Measurements from ENCODE around the gene SLC6A19. TPM values are rescaled to one million over a fixed set of nuclear protein-coding genes. Genes with fewer than 3 reads are reported as not detected.

Gene SLC6A19
- total and polyA plus RNA-seq, 10 of the 15 experiments (the other 5 are each of a cell fraction or from before 2014, with no cell fraction given) = 0.01 to 0.03 TPM; not detected in 8

DNA sequence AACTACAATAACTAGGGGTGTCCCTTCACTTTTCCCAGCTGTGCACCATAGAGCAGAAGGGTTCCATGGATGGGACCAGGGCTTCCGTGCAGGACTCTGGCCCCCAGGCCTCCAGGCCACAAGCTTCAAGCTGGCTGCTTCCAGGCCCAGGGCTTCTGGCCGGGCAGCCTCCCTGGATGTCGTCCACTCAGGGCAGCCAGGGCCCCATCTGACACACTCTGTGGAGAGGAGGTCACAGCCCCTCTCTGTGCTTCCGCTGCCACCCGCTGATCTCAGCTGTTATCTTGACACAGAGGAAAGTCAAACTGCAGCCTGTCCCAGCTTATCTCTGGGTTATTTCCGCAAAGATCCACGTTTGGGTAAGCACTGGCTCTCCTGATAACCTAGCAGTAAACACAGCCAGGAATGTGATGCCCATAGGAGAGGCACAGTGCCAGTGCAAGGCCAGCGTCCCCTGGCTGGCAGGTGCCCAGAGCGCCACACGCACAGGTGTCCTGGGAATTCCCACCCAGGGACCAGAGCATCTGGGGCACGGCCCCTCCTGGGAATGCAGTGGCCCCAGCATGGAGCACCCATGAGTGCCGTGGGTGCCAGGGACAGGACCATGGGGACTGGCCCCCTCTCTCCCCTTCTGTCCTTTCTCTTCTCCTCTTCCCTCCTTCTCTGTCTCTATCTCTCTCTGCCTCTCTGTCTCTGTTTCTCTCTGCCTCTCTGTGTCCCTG, 15.6 kb upstream of the SLC6A19 start:
- Histone ChIP-seq H4K20me1 (ENCODE audit: control insufficient read depth, insufficient read depth) (no peaks in the 10 kb centered on the region; the same call in 1 of the 2 replicates), H3K4me1 (ENCODE audit: control insufficient read depth, insufficient read depth, low read length) (no peaks in the 10 kb centered on the region), H3K27me3 (replicated peaks in 1 of 2; ENCODE audit: control insufficient read depth in 2 of 2, insufficient read depth in 2 of 2, low read length in 1 of 2) (no peaks in the 10 kb centered on the region; a peak in 1 of 4 replicates), H3K27ac (ENCODE audit: control insufficient read depth, insufficient read depth) (no peak overlapping the region), H3K36me3 (ENCODE audit: control insufficient read depth in 2 of 2, insufficient read depth in 2 of 2, low read length in 1 of 2) (no peaks in the 10 kb centered on the region), H3K4me2 (ENCODE audit: control insufficient read depth, insufficient read depth) (no peak overlapping the region), H3K9me3 (replicated peaks; ENCODE audit: control insufficient read depth, insufficient read depth, low read length) (no peaks in the 10 kb centered on the region), H3K9ac (ENCODE audit: control insufficient read depth, insufficient read depth, low read length) (no peak overlapping the region), H3K4me3 (no peak overlapping the region), H3K79me2 (ENCODE audit: control insufficient read depth, insufficient read depth, low read length) (no peaks in the 10 kb centered on the region), H2AFZ (ENCODE audit: control insufficient read depth, low read depth, low read length) (no peak overlapping the region)
- no peak for ATAC-seq
- ChIA-PET SMC1A (ENCODE audit: uncharacterized antibody, unreplicated experiment) (interaction anchor here (0.6 kb wide), 1 partner anchor 458 kb away, joined by 3 read pairs; no protein-coding TSS in a partner anchor), POLR2A (no interaction called here), RAD21 (ENCODE audit: unreplicated experiment) (no interaction called here), CTCF (interaction anchor here (0.8 kb wide), 1 partner anchor 12 kb away, joined by 3 read pairs; no protein-coding TSS in a partner anchor)
- no TSS peak for BruUV-seq (replicated peaks)
- in situ Hi-C loops (cut with MboI) = no loop called here
- intact Hi-C loops (cut with micrococcal nuclease; ENCODE audit: unreplicated experiment) = no loop called here
- DNase-seq (ENCODE audit: low read depth, low spot score) = no peak
- 49% methylated on average over 12 of the region's 12 CpGs for WGBS (ENCODE audit: insufficient coverage, insufficient replicate concordance, low lambda C conversion rate, missing lambda C conversion rate)
- no peak for FAIRE-seq
- TF ChIP-seq SUZ12 (IDR thresholded peaks at IDR 0.05; ENCODE audit: unreplicated experiment) (no peak), FOS (IDR thresholded peaks at IDR 0.05; ENCODE audit: borderline replicate concordance, extremely low read depth, insufficient read length) (no peak), ZNF217 (IDR thresholded peaks at IDR 0.05) (no peak), ATF7 (IDR thresholded peaks at IDR 0.05; ENCODE audit: low read depth) (no peak), CHD4 (IDR thresholded peaks at IDR 0.05) (no peak), SMAD5 (IDR thresholded peaks at IDR 0.05; ENCODE audit: low read depth) (no peak), FOXK2 (IDR thresholded peaks at IDR 0.05) (no peak), BCL11A (IDR thresholded peaks at IDR 0.05; ENCODE audit: low read depth, low read length) (no peak), ZZZ3 (IDR thresholded peaks at IDR 0.05; ENCODE audit: control insufficient read depth, insufficient read length, low read depth) (no peak), KAT2A (conservative IDR thresholded peaks at IDR 0.05; ENCODE audit: control insufficient read depth, low read depth, low read length) (no peak), ETV6 (conservative IDR thresholded peaks at IDR 0.05 in 1 of 2, IDR thresholded peaks at IDR 0.05 in 1 of 2; ENCODE audit: borderline replicate concordance in 1 of 2, low read depth in 1 of 2) (no peak)
- TF ChIP-seq, protein P1, sequence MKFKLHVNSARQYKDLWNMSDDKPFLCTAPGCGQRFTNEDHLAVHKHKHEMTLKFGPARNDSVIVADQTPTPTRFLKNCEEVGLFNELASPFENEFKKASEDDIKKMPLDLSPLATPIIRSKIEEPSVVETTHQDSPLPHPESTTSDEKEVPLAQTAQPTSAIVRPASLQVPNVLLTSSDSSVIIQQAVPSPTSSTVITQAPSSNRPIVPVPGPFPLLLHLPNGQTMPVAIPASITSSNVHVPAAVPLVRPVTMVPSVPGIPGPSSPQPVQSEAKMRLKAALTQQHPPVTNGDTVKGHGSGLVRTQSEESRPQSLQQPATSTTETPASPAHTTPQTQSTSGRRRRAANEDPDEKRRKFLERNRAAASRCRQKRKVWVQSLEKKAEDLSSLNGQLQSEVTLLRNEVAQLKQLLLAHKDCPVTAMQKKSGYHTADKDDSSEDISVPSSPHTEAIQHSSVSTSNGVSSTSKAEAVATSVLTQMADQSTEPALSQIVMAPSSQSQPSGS (IDR thresholded peaks at IDR 0.05; ENCODE audit: low read length) = no peak
- TF ChIP-seq, protein P2, sequence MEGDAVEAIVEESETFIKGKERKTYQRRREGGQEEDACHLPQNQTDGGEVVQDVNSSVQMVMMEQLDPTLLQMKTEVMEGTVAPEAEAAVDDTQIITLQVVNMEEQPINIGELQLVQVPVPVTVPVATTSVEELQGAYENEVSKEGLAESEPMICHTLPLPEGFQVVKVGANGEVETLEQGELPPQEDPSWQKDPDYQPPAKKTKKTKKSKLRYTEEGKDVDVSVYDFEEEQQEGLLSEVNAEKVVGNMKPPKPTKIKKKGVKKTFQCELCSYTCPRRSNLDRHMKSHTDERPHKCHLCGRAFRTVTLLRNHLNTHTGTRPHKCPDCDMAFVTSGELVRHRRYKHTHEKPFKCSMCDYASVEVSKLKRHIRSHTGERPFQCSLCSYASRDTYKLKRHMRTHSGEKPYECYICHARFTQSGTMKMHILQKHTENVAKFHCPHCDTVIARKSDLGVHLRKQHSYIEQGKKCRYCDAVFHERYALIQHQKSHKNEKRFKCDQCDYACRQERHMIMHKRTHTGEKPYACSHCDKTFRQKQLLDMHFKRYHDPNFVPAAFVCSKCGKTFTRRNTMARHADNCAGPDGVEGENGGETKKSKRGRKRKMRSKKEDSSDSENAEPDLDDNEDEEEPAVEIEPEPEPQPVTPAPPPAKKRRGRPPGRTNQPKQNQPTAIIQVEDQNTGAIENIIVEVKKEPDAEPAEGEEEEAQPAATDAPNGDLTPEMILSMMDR (IDR thresholded peaks at IDR 0.05 in 2 of 3, conservative IDR thresholded peaks at IDR 0.05 in 1 of 3; ENCODE audit: control insufficient read depth in 2 of 3, extremely low read depth in 1 of 3, insufficient read depth in 1 of 3, low read depth in 3 of 3, low read length in 3 of 3) = no peak
- TF ChIP-seq, protein P3, sequence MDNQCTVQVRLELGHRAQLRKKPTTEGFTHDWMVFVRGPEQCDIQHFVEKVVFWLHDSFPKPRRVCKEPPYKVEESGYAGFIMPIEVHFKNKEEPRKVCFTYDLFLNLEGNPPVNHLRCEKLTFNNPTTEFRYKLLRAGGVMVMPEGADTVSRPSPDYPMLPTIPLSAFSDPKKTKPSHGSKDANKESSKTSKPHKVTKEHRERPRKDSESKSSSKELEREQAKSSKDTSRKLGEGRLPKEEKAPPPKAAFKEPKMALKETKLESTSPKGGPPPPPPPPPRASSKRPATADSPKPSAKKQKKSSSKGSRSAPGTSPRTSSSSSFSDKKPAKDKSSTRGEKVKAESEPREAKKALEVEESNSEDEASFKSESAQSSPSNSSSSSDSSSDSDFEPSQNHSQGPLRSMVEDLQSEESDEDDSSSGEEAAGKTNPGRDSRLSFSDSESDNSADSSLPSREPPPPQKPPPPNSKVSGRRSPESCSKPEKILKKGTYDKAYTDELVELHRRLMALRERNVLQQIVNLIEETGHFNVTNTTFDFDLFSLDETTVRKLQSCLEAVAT (IDR thresholded peaks at IDR 0.05) = no peak
- TF ChIP-seq, protein P4, sequence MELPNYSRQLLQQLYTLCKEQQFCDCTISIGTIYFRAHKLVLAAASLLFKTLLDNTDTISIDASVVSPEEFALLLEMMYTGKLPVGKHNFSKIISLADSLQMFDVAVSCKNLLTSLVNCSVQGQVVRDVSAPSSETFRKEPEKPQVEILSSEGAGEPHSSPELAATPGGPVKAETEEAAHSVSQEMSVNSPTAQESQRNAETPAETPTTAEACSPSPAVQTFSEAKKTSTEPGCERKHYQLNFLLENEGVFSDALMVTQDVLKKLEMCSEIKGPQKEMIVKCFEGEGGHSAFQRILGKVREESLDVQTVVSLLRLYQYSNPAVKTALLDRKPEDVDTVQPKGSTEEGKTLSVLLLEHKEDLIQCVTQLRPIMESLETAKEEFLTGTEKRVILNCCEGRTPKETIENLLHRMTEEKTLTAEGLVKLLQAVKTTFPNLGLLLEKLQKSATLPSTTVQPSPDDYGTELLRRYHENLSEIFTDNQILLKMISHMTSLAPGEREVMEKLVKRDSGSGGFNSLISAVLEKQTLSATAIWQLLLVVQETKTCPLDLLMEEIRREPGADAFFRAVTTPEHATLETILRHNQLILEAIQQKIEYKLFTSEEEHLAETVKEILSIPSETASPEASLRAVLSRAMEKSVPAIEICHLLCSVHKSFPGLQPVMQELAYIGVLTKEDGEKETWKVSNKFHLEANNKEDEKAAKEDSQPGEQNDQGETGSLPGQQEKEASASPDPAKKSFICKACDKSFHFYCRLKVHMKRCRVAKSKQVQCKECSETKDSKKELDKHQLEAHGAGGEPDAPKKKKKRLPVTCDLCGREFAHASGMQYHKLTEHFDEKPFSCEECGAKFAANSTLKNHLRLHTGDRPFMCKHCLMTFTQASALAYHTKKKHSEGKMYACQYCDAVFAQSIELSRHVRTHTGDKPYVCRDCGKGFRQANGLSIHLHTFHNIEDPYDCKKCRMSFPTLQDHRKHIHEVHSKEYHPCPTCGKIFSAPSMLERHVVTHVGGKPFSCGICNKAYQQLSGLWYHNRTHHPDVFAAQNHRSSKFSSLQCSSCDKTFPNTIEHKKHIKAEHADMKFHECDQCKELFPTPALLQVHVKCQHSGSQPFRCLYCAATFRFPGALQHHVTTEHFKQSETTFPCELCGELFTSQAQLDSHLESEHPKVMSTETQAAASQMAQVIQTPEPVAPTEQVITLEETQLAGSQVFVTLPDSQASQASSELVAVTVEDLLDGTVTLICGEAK (IDR thresholded peaks at IDR 0.05; ENCODE audit: borderline replicate concordance) = no peak

All from GM12878 (cell line).